Liver (tissue), 9 donors: ENCODE data around the gene SPHK1. TPM values are rescaled to one million over a fixed set of nuclear protein-coding genes. Genes with fewer than 3 reads are reported as not detected.
A peak's percentile ranks its signal among the peaks of the same experiment; 100 is the strongest.

Source experiments
- DNase-seq: peaks from one replicate; pipeline ENCODE4 v3.0.0-alpha.2; 2017; ENCODE audit warnings: low spot score
- H3K27ac ChIP-seq, 2 donors: one replicate each; pipeline ENCODE4 v1.7.0; 2013; ENCODE audit warnings: inconsistent platforms in 2 of 2, low read length in 2 of 2, control low read depth in 1 of 2, low read depth in 1 of 2, mild to moderate bottlenecking in 1 of 2
- H3K27me3 ChIP-seq, 4 donors: one replicate each; pipeline versions ENCODE4 v1.6.1 to v1.7.0; 2013; ENCODE audit warnings: low read length in 3 of 4, inconsistent platforms in 1 of 4, mild to moderate bottlenecking in 1 of 4, moderate library complexity in 1 of 4; ENCODE audit not compliant: control insufficient read depth in 4 of 4, insufficient read depth in 4 of 4
- H3K36me3 ChIP-seq, 4 donors: one replicate each; pipeline versions ENCODE4 v1.6.1 to v1.7.0; 2013; ENCODE audit warnings: low read length in 3 of 4, mild to moderate bottlenecking in 3 of 4, low read depth in 1 of 4, moderate library complexity in 1 of 4; ENCODE audit not compliant: control insufficient read depth in 4 of 4, insufficient read depth in 3 of 4
- H3K4me1 ChIP-seq, 4 donors: one replicate each; pipeline versions ENCODE4 v1.6.1 to v1.7.0; 2013; ENCODE audit warnings: low read length in 3 of 4, mild to moderate bottlenecking in 3 of 4, moderate library complexity in 1 of 4; ENCODE audit not compliant: control insufficient read depth in 4 of 4, insufficient read depth in 4 of 4
- H3K4me3 ChIP-seq, 3 donors: one replicate each; pipeline versions ENCODE4 v1.6.1 to v1.7.0; 2013; ENCODE audit warnings: low read length in 3 of 3, control low read depth in 1 of 3, low read depth in 1 of 3, mild to moderate bottlenecking in 1 of 3
- H3K9ac ChIP-seq, 2 donors: one replicate each; pipeline ENCODE4 v1.7.0; 2013; ENCODE audit warnings: low read length in 2 of 2, mild to moderate bottlenecking in 2 of 2, moderate library complexity in 2 of 2, control low read depth in 1 of 2, low read depth in 1 of 2
- H3K9me3 ChIP-seq, 4 donors: one replicate each; pipeline versions ENCODE4 v1.6.1 to v1.7.0; 2013; ENCODE audit warnings: low read length in 3 of 4; ENCODE audit not compliant: control insufficient read depth in 4 of 4
- EGR1 ChIP-seq, 2 donors: IDR thresholded peaks; 2 replicates each; pipeline ENCODE4 v1.6.1; 2016 to 2018; ENCODE audit warnings: antibody characterized with exemption in 2 of 2, low read depth in 2 of 2
- FOXA1 ChIP-seq: IDR thresholded peaks from 2 replicates; pipeline ENCODE4 v1.6.1; 2016; ENCODE audit warnings: antibody characterized with exemption
- FOXA2 ChIP-seq: IDR thresholded peaks from 2 replicates; pipeline ENCODE4 v1.6.1; 2016; ENCODE audit warnings: antibody characterized with exemption
- GABPA ChIP-seq, 2 donors: IDR thresholded peaks in 1 of 2; conservative IDR thresholded peaks in 1 of 2; 2 replicates each; pipeline ENCODE4 v1.6.1; 2016; ENCODE audit warnings: antibody characterized with exemption in 2 of 2, mild to moderate bottlenecking in 1 of 2, moderate library complexity in 1 of 2
- HNF4A ChIP-seq, 2 donors: conservative IDR thresholded peaks; 2 replicates each; pipeline ENCODE4 v1.6.1; 2016; ENCODE audit warnings: antibody characterized with exemption in 2 of 2, mild to moderate bottlenecking in 2 of 2
- JUND ChIP-seq, 2 donors: IDR thresholded peaks; 2 replicates each; pipeline ENCODE4 v1.6.1; 2016; ENCODE audit warnings: antibody characterized with exemption in 2 of 2
- MAX ChIP-seq: IDR thresholded peaks from 2 replicates; pipeline ENCODE4 v1.6.1; 2016; ENCODE audit warnings: antibody characterized with exemption
- NR2F2 ChIP-seq: IDR thresholded peaks from 2 replicates; pipeline ENCODE4 v1.6.1; 2016; ENCODE audit warnings: antibody characterized with exemption
- RAD21 ChIP-seq, 2 donors: IDR thresholded peaks; 2 replicates each; pipeline ENCODE4 v1.6.1; 2016; ENCODE audit warnings: antibody characterized with exemption in 2 of 2, mild to moderate bottlenecking in 2 of 2
- REST ChIP-seq: IDR thresholded peaks from 2 replicates; pipeline ENCODE4 v1.6.1; 2016; ENCODE audit warnings: antibody characterized with exemption, mild to moderate bottlenecking
- RXRA ChIP-seq, 2 donors: IDR thresholded peaks; 2 replicates each; pipeline ENCODE4 v1.6.1; 2017 to 2018; ENCODE audit warnings: antibody characterized with exemption in 2 of 2, mild to moderate bottlenecking in 1 of 2
- SP1 ChIP-seq: IDR thresholded peaks from 2 replicates; pipeline ENCODE4 v1.6.1; 2018; ENCODE audit warnings: antibody characterized with exemption, mild to moderate bottlenecking
- TAF1 ChIP-seq: conservative IDR thresholded peaks from 2 replicates; pipeline ENCODE4 v1.6.1; 2016; ENCODE audit warnings: antibody characterized with exemption, mild to moderate bottlenecking
- YY1 ChIP-seq: IDR thresholded peaks from 2 replicates; pipeline ENCODE4 v1.6.1; 2016; ENCODE audit warnings: antibody characterized with exemption, mild to moderate bottlenecking
- ZBTB33 ChIP-seq: IDR thresholded peaks from 2 replicates; pipeline ENCODE4 v1.6.1; 2016; ENCODE audit warnings: antibody characterized with exemption
- WGBS: extraction: QIAGEN DNeasy Blood & Tissue Kit; methylation state at CpG from one replicate; pipeline ENCODE4 v1.1.7; 2013; 5-methylcytosine and 5-hydroxymethylcytosine counted together
- polyA plus RNA-seq, 2 donors: library from polyadenylated mRNA; stranded (reverse) in 1 of 2; unstranded in 1 of 2; fragments of 200-250 nt in 1 of 2; fragments of >200 nt in 1 of 2; fragmentation: Nextera tagmentation in 1 of 2; extraction: Ambion mirVana in 1 of 2; gene quantifications; one replicate each; pipeline versions ENCODE4 v1.2.1 to v1.2.3, GENCODE V29; 2013 to 2015
- total RNA-seq, 2 donors: library from RNA; depleted of rRNA; stranded (reverse); fragments of >200 nt; gene quantifications; one replicate each; pipeline ENCODE4 v1.2.3, GENCODE V29; 2014
- TF ChIP-seq, protein P1 (sequence below): IDR thresholded peaks from 2 replicates; pipeline ENCODE4 v1.6.1; 2016; ENCODE audit warnings: antibody characterized with exemption
- TF ChIP-seq, protein P2 (sequence below): fragments of 150-350 bp; IDR thresholded peaks from 2 replicates; pipeline ENCODE4 v1.5.1; 2017; ENCODE audit warnings: improper control_type of control experiment, low read depth, low read length; ENCODE audit not compliant: missing input control
- donor health status: healthy.
- donor health status: healthy.
- donor health status: healthy.
- donor health status: healthy.
- donor health status: healthy.

The SPHK1 gene
- total and polyA plus RNA-seq, 4 donors, result 0.89 to 11.4 (median 1.1) TPM

GRCh38 chr17:76384987-76385891 lies 830 bp downstream of the SPHK1 start:
- TF ChIP-seq ZBTB33, result no peak
- no peak for TF ChIP-seq RAD21 (IDR thresholded peaks at IDR 0.05)
- no peak for TF ChIP-seq FOXA2
- no peak for TF ChIP-seq EGR1 (IDR thresholded peaks at IDR 0.05; ENCODE audit: low read depth in 2 of 2)
- TF ChIP-seq, protein P1, sequence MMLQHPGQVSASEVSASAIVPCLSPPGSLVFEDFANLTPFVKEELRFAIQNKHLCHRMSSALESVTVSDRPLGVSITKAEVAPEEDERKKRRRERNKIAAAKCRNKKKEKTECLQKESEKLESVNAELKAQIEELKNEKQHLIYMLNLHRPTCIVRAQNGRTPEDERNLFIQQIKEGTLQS, result no peak
- TF ChIP-seq MAX, result no peak
- no peak for TF ChIP-seq REST
- TF ChIP-seq GABPA (IDR thresholded peaks at IDR 0.05 in 1 of 2, conservative IDR thresholded peaks at IDR 0.05 in 1 of 2), result no peak
- no peak for TF ChIP-seq TAF1
- TF ChIP-seq, protein P2, sequence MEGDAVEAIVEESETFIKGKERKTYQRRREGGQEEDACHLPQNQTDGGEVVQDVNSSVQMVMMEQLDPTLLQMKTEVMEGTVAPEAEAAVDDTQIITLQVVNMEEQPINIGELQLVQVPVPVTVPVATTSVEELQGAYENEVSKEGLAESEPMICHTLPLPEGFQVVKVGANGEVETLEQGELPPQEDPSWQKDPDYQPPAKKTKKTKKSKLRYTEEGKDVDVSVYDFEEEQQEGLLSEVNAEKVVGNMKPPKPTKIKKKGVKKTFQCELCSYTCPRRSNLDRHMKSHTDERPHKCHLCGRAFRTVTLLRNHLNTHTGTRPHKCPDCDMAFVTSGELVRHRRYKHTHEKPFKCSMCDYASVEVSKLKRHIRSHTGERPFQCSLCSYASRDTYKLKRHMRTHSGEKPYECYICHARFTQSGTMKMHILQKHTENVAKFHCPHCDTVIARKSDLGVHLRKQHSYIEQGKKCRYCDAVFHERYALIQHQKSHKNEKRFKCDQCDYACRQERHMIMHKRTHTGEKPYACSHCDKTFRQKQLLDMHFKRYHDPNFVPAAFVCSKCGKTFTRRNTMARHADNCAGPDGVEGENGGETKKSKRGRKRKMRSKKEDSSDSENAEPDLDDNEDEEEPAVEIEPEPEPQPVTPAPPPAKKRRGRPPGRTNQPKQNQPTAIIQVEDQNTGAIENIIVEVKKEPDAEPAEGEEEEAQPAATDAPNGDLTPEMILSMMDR, result no peak
- TF ChIP-seq YY1, result no peak
- TF ChIP-seq JUND (IDR thresholded peaks at IDR 0.05), result no peak
- no peak for TF ChIP-seq NR2F2
- no peak for TF ChIP-seq SP1
- TF ChIP-seq RXRA (IDR thresholded peaks at IDR 0.05), result no peak
- TF ChIP-seq HNF4A (conservative IDR thresholded peaks at IDR 0.05), result no peak
- no peak for TF ChIP-seq FOXA1
- 2% methylated on average over 74 of the region's 74 CpGs for WGBS
- peak; percentile 77 for DNase-seq
- Histone ChIP-seq H3K36me3 (peaks cover 0 to 1% (median 0%) of the 10 kb centered on the region in 4 donors), H3K4me3 (peak overlapping the region in 2 of 3 donors; percentile 24 to 54), H3K4me1 (peaks cover 14 to 40% (median 29%) of the 10 kb centered on the region in 4 donors), H3K27ac (no peak overlapping the region), H3K9me3 (no peaks in the 10 kb centered on the region), H3K9ac (peak overlapping the region in 1 of 2 donors; percentile 39), H3K27me3 (no peaks in the 10 kb centered on the region)
